ENCODE data around the gene HID1.

Gene HID1

GRCh38 chr17:74964988-74965622, 7.5 kb downstream of the HID1 start:
- no peak overlapping the region for H3K4me3 ChIP-seq (ENCODE audit: low read length)
- no peak for TF ChIP-seq ZNF274 (IDR thresholded peaks at IDR 0.05; ENCODE audit: low read depth, low read length)

- no peak for TF ChIP-seq ZNF274 (IDR thresholded peaks at IDR 0.05; ENCODE audit: low read depth, low read length)
- no peak overlapping the region for H3K4me3 ChIP-seq (ENCODE audit: low read length)
These were observed 8.3 kb downstream of the HID1 start for GRCh38 chr17:74964246-74964761.

GRCh38 chr17:74963656-74964055, 8.9 kb downstream of the HID1 start:
- H3K4me3 ChIP-seq (ENCODE audit: low read length): no peak overlapping the region
- no peak for TF ChIP-seq ZNF274 (IDR thresholded peaks at IDR 0.05; ENCODE audit: low read depth, low read length)

DNA sequence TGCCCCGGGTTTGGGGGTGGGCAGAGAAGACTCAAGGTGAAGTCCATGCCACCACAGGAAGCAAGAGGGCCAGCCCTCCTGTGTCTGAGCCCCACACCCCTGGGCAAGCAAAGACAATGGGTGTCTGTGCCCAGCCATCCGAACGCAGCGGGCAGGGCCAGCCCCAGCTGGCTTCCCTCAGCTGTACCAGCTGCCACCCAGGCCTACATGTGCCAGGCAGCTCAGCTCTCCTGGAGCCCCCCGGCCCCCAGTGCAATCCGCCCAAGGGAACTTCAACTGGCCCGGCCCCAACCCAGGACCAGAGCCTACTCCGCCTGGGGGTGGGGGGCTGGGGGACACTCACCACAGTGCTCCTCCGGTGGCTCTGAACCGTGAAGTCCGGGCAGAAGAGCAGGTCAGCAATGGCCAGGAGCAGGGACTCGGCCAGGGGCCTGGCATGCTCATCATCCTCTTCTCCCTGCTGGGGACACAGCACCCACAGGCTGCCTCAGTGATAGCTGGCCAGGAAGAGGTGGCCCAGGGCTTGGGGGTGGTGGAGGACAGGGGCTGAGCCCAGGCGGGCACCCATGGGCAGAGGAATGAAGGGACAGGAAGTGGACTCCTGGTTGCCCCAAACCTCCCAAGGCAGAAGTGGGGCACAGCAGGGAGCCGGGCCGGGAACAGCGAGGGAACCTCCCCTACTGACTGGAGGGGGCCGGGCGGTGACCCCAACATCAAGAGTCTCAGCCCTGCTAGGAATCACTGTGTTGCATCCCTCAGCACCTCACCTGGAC, 9.8 kb downstream of the HID1 start:
- no peak overlapping the region for H3K4me3 ChIP-seq (ENCODE audit: low read length)
- TF ChIP-seq ZNF274 (IDR thresholded peaks at IDR 0.05; ENCODE audit: low read depth, low read length): no peak

DNA sequence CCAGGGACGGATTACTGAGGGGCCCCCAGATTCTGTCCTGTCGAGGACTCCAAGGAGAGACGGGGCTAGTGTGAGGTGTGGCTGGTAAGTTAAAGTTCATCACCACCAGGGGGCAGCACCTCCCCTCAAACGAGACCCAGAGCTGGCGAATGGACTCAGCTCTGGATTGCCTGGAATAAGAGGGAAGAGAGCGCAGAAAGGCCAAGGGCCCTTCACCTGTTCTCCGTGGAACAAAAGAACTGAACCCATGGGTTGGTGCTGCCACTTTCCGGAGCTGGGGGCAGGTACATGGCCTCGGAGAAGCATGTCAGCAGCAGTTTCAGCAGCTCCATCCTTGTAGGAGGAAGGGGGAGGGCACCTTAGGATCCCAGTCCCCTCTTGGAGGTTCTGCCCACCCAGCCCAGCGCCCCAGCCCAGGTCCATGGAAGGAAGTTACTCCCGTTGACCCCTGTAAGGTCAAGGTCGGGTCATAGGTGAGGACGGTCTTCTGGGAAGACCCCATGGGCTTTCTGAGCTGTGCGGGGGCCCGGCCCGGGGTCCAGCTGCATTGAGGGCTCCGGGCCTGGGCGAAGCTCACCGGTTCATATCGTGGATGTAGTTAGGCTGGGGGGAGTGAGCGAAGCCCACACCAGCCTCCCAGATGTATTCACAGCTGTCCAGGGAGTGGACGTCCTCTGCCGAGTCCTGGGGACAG, 10.8 kb downstream of the HID1 start:
- no peak for TF ChIP-seq ZNF274 (IDR thresholded peaks at IDR 0.05; ENCODE audit: low read depth, low read length)
- H3K4me3 ChIP-seq (ENCODE audit: low read length): no peak overlapping the region

- no peak for TF ChIP-seq ZNF274 (IDR thresholded peaks at IDR 0.05; ENCODE audit: low read depth, low read length)
- no peak overlapping the region for H3K4me3 ChIP-seq (ENCODE audit: low read length)
These were observed 11.8 kb downstream of the HID1 start for GRCh38 chr17:74960570-74961342.

DNA sequence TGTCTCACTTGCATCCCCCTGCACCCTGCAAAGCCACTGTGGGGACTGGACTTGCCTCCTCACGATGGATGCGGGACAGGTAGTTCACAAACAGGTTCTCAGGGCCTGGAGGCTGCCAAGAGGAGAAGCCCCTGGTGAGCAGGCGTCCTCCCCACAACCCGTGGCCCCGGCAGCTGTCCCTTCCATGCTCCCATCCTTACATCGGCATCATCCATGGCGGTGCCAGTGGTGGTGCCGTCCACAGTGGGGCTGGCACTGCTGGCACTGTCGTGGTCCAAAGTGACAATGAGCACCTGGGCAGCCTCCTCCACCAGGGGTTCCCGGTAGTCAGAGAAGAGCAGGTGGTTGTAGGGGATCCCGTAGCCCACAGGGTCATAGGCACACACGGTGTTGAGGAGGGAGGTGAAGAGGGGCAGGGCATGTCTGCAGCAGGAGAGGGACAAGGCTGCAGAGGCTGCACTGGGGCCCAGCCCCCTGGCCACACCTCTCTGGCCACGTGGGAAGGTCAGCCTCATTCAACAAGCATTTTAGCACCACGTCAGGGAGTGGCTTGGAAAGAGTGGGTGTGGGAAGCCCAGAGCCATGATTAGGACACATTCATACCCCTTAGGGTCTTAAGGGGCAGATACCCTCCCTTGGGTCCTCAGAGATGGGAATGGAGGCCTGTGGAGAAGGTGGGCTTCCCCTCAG, 12.6 kb downstream of the HID1 start:
- TF ChIP-seq ZNF274 (IDR thresholded peaks at IDR 0.05; ENCODE audit: low read depth, low read length): no peak

GRCh38 chr17:74957935-74958740, 14.4 kb downstream of the HID1 start:
- TF ChIP-seq ZNF274 (IDR thresholded peaks at IDR 0.05; ENCODE audit: low read depth, low read length): no peak
- no peak overlapping the region for H3K4me3 ChIP-seq (ENCODE audit: low read length)

More for the DNA sequence above, 12.6 kb downstream of the HID1 start:
- H3K4me3 ChIP-seq (ENCODE audit: low read length): no peak overlapping the region

DNA sequence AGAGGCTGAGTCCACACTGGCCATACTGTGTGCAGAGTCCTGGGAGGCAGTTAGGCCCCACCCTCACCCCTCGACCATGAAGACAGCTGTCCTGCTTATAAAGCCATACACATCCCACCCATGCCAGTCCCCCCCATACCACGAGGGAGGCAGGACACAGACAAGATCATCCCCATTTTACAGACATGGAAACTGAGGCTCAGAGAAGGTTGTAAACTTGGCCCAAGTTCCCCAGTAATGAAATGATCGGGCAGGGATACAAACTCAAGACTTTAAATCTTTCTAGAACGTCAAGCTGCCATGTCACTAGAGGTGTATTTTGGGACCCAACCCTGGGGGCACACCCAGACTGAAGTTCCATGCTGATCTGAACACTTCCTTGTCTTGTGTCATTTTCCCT, 16.5 kb downstream of the HID1 start:
- no peak for TF ChIP-seq ZNF274 (IDR thresholded peaks at IDR 0.05; ENCODE audit: low read depth, low read length)
- no peak overlapping the region for H3K4me3 ChIP-seq (ENCODE audit: low read length)

- no peak for TF ChIP-seq ZNF274 (IDR thresholded peaks at IDR 0.05; ENCODE audit: low read depth, low read length)
- no peak overlapping the region for H3K4me3 ChIP-seq (ENCODE audit: low read length)
These were observed 17.7 kb downstream of the HID1 start for GRCh38 chr17:74954665-74955421.

GRCh38 chr17:74954115-74954514, 18.4 kb downstream of the HID1 start:
- TF ChIP-seq ZNF274 (IDR thresholded peaks at IDR 0.05; ENCODE audit: low read depth, low read length): no peak

GRCh38 chr17:74953134-74953687, 19.3 kb downstream of the HID1 start:
- no peak for TF ChIP-seq ZNF274 (IDR thresholded peaks at IDR 0.05; ENCODE audit: low read depth, low read length)
- H3K4me3 ChIP-seq (ENCODE audit: low read length): no peak overlapping the region

More at GRCh38 chr17:74954115-74954514, 18.4 kb downstream of the HID1 start:
- no peak overlapping the region for H3K4me3 ChIP-seq (ENCODE audit: low read length)
